Stimulated activated CD8-positive, alpha-beta memory T cell treated with anti-CD3 and anti-CD28 coated beads, Interleukin-7, amount 100 ng/mL, for 48 hours (primary cell): ENCODE measurements around the gene DYNC1H1.
A peak's percentile ranks its signal among the peaks of the same experiment; 100 is the strongest.

Source experiments
- DNase-seq, 2 donors: peaks; one replicate each; pipeline ENCODE4 v3.0.0-alpha.2; 2020; ENCODE audit warnings: low read depth in 1 of 2; ENCODE audit errors: extremely low read depth in 1 of 2

DYNC1H1 gene

DNA sequence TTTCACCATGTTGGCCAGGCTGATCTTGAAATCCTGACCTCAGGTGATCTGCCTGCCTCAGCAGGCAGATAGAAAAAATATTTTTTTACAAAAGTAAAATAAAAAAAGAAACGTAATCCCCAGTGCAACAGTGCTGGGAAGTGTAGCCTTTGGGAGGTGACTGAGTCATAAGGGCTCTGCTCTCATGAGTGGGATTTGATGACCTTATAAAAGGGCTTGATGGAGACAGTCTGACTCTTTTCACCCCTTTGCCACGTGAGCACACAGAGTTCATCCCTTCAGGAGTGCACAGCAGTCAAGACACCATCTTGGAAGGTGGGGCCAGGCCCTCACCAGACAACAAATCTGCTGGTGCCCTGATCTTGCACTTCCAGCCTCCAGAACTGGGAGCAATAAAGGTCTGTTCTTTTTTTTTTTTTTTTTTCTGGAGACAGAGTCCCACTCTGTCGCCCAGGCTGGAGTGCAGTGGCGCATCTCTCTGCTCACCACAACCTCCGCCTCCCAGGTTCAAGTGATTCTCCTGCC, 24.7 kb upstream of the DYNC1H1 start:
- DNase-seq = no peak

DNA sequence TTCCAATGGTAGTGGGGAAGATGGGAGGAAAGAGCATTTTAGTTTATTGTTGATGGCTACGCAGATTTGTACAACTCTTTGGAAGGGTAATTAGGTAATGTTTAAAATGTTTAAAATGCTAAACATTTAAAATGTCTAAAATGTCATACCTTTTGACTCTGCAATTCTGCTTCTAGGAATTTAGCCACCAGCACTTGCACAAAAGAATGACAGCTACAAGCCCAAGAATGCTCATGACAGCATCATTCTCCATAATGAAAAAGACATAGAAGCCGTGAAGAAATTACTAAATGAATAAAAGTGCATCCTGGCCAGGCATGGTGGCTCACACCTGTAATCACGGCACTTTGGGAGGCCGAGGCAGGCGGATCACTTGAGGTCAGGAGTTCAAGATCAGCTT, 19.9 kb upstream of the DYNC1H1 start:
- DNase-seq = no peak

DNA sequence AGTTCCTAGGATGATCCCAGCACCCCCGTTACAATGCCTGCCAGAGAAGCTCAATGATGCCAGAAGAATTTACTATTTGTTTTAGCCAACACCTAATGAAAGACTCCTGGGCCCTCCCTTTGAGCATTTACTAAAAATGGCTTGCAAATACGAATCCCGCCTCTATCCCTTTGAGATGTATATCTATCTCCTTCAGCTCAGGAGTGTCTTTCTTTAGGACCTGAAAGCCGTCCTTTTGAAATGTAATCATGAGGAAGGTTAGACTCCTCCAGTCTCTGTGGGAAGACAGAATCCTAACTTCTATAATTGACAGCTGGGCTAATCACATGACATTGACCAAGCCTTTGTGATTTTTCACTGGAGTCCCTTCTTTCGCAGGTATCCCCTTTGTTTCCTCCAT, 19.2 kb upstream of the DYNC1H1 start:
- DNase-seq = no peak

DNA sequence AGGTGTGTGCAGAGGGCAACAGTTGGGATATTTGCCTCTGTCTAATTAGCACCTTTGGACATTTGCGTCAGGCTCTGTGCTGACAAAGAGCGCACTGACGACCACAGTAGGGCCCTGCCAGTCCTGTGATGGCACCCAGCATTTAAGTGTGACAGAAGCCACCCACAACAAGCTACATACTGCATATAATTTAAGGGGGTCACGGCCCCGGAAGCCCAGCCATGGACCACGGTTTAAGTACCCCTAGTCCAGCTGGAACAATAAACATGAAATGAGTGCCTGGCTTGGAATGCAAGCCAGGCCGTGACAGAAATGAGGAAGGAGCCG, 16.8 kb upstream of the DYNC1H1 start:
- no peak for DNase-seq

DNA sequence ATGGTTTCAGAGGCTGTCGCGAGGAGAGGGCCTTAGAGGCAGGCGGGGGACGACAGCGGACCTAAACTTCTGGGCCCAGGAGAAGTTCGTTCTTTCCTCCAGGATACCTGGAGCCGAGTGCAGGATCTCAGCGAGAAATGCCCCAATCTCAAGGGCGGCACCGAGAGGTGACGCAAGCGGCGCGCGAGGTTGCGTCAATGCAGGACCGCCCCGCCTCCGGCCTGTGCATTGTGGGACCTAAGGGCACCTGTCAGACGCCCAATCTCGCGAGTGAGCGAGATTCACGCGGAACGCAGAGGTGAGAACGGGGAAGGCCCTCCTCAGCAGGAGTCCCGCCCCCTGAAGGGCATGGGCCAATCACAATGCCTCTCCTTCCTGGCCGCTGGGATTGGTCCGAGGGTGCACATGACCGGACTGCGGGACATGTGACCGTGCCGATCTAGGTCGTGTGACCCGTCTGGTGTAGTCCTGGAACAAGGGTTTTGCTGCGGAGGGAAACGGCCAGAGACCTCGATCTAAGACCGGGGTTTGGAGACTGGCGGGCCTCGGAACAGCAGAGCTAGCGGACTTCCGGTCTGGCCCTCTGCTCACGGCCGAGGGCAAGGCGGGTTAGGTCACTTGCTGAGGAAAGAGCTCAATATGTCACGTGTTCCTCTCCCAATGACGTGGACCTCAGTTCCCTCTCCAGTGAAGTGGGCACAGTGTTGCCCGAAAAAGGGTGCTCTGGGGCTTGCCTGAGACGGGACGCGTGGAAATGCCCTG, 16.3 kb upstream of the DYNC1H1 start:
- peak; percentile 100 for DNase-seq

DNA sequence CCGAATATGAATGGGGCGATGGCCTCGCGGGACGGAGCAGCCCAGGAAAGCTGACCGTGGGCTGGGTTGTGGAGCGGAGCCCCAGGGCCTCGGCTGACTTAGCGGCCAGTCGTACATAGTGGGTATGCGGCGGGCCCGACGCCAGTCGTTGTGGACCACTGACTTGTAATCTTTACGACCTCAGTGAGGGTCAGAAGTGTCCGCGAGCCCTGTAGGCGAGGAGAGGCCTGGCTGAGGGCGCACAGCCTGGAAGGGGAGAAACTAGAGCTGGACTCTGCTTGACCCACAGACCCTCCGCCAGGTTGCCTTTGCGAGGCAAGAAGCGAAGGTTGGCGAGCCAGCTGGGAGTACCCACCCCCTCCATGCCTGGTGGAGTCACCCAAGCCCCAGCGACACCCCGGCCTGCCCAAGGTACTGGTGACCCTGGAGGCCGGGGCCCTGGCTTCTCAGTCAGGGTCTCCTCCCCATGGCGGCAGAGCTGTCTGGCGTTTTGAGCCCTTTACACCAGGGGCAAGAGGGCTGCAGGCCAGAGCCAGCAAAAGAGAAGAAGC, 15.6 kb upstream of the DYNC1H1 start:
- no peak for DNase-seq

DNA sequence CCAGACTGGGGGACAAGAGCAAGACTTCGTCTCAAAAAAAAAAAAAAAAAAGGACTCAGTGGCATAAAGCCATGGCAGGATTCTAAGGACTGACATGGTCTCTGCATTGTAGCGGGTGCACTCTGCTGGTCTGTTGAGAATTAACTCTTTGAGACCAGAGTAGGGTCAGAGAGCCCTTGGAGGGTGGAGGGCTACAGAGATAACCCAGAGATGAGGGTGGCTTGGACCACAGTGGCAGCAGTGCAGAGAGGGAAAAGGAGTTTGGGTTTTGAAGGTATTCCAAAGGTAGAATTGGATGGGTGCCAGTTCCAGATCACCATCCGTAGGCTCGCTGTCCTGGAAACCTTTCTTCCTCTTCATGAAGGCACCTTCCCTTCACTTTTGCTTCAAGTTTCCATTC, 14.3 kb upstream of the DYNC1H1 start:
- no peak for DNase-seq

DNA sequence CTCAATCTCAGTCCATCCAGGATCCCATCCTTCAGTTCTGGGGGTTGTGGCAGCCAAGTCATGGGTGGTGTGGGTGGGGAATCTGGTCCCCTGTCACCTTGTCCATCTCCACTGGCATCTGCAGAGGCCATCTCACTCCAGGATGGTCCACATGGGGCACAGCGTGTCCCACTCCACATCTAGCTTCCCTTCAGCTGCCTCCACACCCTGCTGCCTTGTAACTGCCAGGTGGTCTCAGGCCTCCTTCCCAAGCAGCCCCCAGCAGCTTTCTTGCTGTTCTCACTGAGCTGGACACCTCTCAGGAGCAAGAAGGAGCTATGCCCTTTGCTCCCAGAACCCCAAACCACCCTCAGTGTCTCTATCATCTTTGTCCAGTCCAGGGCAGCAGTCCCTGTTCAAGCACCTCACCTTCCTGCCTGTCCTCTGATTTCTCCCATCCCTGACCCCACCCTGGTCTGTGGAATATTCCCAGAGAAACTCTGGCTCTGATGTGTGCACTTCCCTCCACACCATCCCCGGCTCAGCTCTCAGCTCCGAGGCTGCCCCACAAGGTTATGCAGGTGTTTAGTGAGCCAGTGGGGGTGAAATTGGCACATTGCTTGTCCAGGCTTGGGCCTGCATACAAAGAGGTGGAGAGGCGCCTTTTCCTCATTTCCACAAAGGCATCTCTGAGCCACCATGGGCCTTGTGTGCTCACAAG, 13.7 kb upstream of the DYNC1H1 start:
- no peak for DNase-seq

DNA sequence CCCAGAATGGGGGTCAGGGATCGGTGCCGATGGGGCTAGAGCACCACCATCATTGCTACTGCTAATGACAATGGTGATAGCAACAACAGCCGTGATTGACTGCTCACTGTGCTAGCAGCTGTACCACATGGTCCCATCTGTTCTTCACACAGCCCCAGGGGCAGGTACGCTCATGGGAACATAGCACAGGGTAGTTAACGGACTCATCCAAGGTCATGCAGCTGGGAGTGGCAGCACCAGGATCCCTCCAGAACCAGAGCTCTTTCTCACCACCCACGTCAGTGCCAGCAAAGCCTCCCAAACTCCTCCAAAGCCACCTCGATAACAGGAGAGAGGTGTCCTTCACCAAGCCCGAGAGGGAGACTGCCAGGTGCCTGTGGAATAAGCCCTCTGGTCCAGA, 11.2 kb upstream of the DYNC1H1 start:
- DNase-seq = no peak

DNA sequence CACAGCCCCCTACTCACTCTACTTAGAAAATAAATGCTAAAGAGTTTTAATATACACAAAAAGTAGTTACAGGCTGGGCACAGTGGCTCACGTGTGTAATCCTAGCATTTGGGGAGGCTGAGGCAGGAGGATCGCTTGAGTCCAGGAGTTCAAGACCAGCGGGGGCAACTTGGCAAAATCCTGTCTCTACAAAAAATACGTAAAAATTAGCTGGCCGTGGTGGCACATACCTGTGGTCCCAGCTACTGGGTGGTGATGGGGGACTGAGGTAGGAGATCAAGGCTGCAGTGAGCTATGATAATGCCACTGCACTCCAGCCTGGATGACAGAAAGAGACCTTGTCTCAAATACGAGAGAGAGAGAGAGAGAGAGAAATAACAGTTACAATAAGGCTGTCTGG, 9.9 kb upstream of the DYNC1H1 start:
- no peak for DNase-seq

DNA sequence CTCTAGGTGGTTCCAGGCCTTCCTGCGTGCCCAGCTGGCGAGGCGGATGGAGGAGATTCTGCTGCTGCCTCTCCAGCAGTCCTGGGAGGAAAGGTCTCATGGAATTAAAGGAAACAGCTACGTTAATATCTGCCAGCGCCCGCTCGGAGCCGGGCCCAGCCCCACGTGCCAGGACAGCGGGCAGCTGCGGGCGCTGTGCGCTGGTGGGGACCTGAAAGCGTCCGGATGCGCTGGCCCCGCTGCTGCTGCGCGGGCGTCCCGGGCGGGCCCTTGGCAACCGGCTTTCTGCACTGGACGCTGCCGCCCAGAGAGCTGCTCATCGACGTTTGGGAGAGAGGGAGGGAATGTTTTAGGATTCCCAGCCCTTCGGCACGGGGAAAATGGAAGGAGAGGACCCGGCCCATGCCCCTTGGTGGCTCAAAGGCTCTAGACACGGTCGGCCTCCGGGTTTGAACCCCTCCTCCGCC, 8.6 kb upstream of the DYNC1H1 start:
- no peak for DNase-seq

DNA sequence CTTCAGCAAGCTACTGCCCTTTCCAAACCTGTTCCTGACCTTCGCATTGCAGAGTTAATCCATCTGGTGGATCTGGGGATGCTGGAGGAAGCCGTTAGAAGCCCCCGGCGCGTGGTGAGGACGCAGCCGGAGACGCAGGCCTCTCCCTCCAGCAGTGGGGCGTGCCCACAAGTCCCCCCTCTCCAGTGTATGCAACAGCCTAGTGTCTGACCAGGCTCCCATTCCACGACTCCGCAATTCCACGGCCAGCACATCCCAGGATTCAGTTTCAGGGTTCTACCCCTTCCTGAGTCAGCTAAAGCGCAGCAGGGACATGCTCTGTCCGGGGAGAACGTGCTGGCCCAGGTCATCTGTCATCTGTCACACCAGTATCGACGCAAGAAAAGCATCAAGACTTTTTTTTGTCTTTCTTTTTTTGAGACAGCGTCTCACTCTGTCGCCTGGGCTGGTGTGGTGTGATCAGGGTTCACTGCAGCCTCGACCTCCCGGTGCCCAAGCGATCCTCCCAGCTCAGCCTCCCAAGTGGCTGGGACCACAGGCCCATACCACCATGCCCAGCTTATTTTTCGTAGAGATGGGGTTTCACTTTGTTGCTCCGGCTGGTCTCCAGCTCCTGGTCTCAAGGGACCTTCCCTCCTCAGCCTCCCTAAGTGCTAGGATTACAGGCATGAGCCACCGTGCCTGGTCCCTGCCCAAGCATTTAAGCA, 8.0 kb upstream of the DYNC1H1 start:
- DNase-seq = no peak

DNA sequence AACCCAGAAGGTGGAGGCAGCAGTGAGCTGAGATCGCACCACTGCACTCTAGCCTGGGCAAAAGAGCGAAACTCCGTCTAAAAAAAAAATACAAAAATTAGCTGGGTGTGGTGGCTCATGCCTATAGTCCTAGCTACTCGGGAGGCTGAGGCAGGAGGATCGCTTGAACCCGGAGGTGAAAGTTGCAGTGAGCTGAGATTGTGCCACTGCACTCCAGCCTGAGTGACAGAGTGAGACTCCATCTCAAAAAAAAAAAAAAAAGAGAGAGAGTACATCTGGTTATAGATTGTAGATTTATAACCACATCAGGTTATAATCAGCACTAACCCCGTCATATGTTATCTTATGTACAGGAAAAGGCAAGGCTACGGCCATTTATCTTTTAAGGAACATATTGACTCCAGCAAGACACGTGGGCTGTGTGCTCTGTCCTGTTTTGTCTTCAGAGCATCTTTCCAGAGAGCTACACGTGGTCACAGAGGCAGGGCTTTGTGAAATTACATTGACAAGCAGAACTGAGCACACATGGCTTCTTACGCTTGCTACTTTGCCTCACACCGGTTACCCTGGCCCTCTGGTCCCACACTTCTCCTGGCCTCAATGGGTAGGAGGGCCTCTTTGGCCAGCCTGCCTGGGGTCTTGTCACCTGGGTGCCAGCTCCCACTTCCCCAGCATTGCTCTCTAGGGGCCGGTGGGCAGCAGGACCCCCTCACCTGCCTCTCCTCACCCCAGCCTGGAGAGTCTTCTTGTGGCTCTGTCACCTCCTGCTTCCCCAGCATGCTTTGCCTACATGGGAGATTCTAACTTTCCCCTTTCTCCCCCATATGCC, 6.8 kb upstream of the DYNC1H1 start:
- DNase-seq = no peak

DNA sequence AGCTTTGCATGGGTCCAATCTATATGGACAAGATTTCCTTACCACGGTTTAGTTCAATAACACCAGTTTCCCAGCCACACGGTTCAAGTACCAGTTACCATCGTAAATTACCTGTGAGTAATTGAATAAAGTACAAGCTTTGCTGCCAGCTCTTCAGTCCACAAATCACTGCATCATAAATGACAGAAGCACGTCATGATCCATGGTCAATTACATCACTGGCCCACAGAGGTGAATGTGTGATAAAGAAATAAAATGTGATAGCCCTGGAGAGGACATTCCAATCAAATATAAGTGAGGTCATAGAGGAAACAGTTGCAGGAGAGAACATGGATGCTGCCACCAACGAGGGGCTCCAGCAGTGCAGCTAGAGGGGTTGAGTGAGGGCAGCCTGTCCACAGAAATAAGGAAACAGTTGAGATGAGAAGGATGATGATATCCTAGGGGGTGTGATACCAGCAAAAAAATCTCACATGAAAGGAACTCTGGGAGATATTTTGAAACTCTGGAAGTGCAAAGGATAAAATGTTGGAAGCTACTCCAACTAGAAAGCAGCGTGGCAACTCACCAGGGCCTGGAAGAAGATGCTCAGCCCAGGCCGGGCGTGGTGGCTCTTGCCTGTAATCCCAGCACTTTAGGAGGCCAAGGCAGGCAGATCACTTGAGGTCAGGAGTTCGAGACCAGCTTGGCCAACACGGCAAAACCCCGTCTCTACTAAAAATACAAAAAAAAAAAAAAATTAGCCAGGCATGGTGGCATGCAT, 5.8 kb upstream of the DYNC1H1 start:
- DNase-seq = no peak

DNA sequence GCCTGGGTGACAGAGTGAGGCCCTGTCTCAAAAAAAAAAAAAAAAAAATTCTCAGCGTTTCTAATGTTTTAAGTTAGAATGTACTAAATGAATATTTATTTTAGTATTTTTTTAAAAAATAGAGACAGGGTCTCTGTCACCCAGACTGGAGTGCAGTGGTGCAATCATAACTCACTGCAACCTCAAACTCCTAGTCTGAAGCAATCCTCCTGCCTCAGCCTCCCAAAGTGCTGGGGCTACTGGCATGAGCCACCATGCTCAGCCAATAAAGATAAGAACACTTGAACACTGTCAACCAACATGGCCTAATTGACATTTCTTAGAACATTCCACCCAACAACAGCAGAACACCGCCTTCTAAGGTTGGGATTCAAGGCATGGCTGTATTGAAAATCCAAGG, 5.1 kb upstream of the DYNC1H1 start:
- no peak for DNase-seq

DNA sequence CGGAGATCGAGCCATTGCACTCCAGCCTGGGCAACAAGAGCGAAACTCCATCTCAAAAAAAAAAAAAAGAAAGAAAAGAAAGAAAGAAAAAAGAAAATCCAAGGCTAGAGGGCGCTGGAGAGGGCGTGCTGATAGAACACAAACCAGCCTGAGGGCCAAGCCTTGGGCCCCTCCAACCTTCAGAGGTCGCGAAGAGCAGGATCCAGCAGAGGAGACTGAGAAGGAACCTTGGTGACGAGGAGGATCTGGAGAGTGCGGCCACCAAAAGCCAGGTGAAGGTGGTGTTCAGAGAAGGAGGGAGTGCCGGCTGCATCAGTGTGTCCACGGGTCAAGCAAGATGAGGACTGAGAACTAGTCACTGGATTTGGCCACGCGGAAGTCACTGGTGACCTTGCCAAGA, 4.1 kb upstream of the DYNC1H1 start:
- DNase-seq = no peak

DNA sequence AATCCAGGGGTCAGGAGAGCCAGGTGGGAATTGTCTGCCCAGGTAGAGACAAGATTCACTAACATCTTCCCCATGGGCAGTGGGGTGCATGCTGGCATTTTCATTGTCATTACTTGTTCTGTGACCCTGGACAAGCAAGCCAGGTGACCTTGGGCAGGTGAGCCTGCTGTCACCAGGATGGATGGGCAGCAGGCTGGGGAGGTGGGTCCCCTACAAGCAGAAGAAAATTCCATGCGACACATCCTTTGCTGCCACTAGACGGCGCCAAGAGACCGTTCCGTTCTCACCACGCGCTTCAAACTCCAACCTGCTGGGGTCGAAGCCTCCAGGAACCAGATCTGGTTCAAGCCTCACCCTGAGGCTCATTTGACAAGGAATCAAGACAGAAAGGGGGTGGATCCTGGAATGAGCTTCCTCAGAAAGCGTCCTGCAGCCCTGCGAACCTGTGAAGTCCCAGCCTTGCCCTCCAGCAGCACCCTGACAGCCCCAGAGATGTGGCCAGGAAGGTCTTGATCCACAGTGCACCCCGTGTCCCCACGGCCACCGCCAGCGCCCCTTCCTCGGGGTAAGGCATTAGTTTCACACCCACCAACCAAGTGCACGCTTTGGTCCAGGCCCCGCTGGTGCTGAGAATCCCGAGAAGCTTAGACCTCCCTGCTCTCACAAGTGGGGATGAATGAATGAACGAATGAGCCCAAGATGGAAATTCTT, 3.2 kb upstream of the DYNC1H1 start:
- peak in 1 of 2 donors; percentile 65 for DNase-seq

DNA sequence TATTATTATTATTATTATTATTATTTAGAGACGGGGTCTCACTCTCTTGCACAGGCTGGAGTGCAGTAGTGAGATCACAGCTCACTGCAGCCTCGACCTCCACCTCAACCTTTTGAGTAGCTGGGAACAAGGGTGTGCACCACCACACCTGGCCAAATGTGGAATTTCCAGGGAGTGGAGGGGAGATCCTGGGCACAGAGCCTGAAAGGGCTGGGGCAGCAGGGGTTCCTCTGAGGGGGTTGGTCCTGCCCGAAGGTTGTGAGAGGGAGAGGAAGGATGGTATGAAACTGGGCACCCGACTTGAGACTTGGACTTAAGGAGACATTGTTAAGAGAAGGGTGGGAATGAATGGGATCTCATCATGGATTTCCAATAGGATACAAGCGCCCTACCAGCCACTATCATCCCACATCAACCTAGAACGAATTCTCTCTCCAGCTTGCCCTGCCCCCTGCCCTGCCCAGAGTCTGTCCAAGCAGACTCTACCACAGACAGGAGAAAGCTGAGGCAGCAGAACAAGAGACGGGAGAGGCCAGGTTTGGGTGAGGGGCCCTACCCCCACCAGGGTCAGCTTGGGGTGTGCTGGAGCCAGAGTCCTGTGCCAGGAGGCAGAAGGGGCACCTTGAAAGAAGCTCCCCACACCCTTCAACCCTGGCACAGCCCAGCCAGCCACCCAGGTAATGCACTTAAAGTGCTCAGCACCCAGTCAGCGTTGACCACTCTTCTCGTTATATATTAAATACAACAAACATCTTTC, 2.4 kb upstream of the DYNC1H1 start:
- DNase-seq = no peak

DNA sequence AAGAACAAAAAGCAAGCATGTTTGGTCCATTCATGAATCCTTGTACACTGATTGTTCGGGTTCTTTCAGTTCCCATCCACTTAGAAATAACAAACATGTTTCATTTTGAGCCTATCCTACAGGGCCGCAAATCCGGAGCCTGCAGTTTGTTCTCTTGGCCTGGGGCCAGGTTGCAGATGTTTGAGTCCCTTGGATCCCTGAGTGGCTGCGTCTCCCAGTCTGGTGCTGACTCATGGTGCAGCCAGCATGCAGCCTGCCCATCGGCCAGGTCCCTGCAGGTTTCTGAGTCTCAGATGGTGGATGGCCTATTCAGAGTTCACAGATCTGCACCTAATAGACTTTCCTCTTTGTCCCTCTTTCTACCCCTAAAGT, 1.9 kb upstream of the DYNC1H1 start:
- DNase-seq = no peak
